Osteoblast (primary cell): ENCODE data around the gene TNFRSF19. TPM values are rescaled to one million over a fixed set of nuclear protein-coding genes. Genes with fewer than 3 reads are reported as not detected.

Experiments used
- DNase-seq: peaks from one replicate; pipeline ENCODE4 v3.0.0; 2011; ENCODE audit warnings: low spot score, mixed read lengths; ENCODE audit not compliant: insufficient read length; ENCODE audit errors: missing footprints
- H2AFZ ChIP-seq: 2 replicates; pipeline ENCODE4 v1.6.0; 2011; ENCODE audit warnings: mild to moderate bottlenecking, low read length
- H3K27ac ChIP-seq: 2 replicates; pipeline ENCODE4 v1.5.1; 2011; ENCODE audit warnings: mild to moderate bottlenecking, low read depth, low read length, moderate library complexity
- H3K27me3 ChIP-seq: 2 replicates; pipeline ENCODE4 v1.6.0; 2012; ENCODE audit warnings: mild to moderate bottlenecking, control low read depth, inconsistent platforms, low read length, moderate library complexity; ENCODE audit not compliant: insufficient read depth
- H3K36me3 ChIP-seq: 2 replicates; pipeline ENCODE4 v1.5.1; 2011; ENCODE audit warnings: mild to moderate bottlenecking, low read length, control low read depth, moderate library complexity; ENCODE audit not compliant: insufficient read depth
- H3K4me1 ChIP-seq: 2 replicates; pipeline ENCODE4 v1.5.1; 2011; ENCODE audit warnings: mild to moderate bottlenecking, low read length, control low read depth, moderate library complexity; ENCODE audit not compliant: insufficient read depth
- H3K4me2 ChIP-seq: 2 replicates; pipeline ENCODE4 v1.6.0; 2011; ENCODE audit warnings: mild to moderate bottlenecking, low read length; ENCODE audit not compliant: insufficient read depth
- H3K4me3 ChIP-seq: fragments of 200-600 bp; sonication (generic); 3 replicates; pipeline ENCODE4 v1.5.1; 2012; ENCODE audit warnings: mild to moderate bottlenecking, low read length, inconsistent platforms; ENCODE audit not compliant: insufficient read depth
- H3K79me2 ChIP-seq: 2 replicates; pipeline ENCODE4 v1.6.0; 2012; ENCODE audit warnings: mild to moderate bottlenecking, low read length, control low read depth, inconsistent platforms; ENCODE audit not compliant: insufficient read depth
- H3K9me3 ChIP-seq: 2 replicates; pipeline ENCODE4 v1.5.1; 2011; ENCODE audit warnings: low read depth, low read length, control low read depth
- H4K20me1 ChIP-seq: 2 replicates; pipeline ENCODE4 v1.6.0; 2012; ENCODE audit warnings: mild to moderate bottlenecking, low read length, control low read depth; ENCODE audit not compliant: insufficient read depth
- total RNA-seq: library from RNA; depleted of rRNA; stranded (reverse); fragments of >200 nt; gene quantifications from 2 replicates; pipeline ENCODE4 v1.2.3, GENCODE V29; 2012
- TF ChIP-seq, protein P1 (sequence below): IDR thresholded peaks from 2 replicates; pipeline ENCODE4 v1.5.1; 2011; ENCODE audit warnings: mild to moderate bottlenecking, low read depth, low read length, moderate library complexity; ENCODE audit errors: extremely low read depth

Gene TNFRSF19
- total RNA-seq, 1 donor: 73.8 TPM

DNA sequence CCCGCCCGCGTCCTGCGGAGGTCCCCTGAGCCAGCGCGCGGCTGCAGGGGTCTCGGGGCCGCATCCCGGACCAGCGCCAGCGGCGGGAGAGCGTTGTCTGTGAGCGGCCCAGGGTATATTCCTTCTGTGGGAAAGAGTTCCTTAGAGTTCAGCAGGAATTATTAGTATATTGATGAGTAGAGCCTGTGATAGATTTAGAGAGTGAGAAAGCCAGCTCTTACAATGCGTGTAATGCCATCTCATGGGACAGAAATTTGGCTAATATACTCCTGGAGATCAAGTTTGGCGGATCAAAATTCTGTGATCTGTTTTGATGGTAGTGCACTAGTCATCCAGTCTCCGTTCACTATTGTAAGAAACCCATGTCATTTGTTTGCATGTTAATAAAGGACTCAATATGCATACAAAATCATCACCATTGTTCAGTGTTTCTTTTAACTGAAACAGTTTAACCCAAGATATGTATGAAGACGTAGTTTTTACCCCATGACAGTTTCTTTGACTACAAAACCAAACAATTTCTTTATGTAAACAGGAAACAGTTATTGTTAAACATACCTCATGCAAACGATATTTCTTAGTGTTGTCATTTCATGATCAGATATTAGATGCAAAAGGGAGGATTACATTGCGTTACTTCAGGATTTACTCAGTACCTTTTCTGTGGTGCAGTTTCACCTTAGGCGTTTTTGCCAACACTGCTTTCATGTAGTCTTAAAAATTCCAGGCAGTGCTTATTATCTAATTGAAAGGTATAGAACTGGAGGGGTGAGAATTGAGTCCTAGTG, 9.9 kb downstream of the TNFRSF19 start:
- DNase-seq: peak; percentile 71
- H2AFZ ChIP-seq: peak overlapping the region; percentile 77
- TF ChIP-seq, protein P1, sequence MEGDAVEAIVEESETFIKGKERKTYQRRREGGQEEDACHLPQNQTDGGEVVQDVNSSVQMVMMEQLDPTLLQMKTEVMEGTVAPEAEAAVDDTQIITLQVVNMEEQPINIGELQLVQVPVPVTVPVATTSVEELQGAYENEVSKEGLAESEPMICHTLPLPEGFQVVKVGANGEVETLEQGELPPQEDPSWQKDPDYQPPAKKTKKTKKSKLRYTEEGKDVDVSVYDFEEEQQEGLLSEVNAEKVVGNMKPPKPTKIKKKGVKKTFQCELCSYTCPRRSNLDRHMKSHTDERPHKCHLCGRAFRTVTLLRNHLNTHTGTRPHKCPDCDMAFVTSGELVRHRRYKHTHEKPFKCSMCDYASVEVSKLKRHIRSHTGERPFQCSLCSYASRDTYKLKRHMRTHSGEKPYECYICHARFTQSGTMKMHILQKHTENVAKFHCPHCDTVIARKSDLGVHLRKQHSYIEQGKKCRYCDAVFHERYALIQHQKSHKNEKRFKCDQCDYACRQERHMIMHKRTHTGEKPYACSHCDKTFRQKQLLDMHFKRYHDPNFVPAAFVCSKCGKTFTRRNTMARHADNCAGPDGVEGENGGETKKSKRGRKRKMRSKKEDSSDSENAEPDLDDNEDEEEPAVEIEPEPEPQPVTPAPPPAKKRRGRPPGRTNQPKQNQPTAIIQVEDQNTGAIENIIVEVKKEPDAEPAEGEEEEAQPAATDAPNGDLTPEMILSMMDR: no peak
- peaks cover under 1% of the 10 kb centered on the region for H3K27me3 ChIP-seq
- no peaks in the 10 kb centered on the region for H4K20me1 ChIP-seq
- peak overlapping the region; percentile 67 for H3K27ac ChIP-seq
- H3K79me2 ChIP-seq: peaks cover 37% of the 10 kb centered on the region
- H3K4me2 ChIP-seq: peak overlapping the region; percentile 90
- H3K4me3 ChIP-seq: peak overlapping the region; percentile 87
- peaks cover 8% of the 10 kb centered on the region for H3K4me1 ChIP-seq
- H3K9me3 ChIP-seq: no peaks in the 10 kb centered on the region
- H3K36me3 ChIP-seq: no peaks in the 10 kb centered on the region

DNA sequence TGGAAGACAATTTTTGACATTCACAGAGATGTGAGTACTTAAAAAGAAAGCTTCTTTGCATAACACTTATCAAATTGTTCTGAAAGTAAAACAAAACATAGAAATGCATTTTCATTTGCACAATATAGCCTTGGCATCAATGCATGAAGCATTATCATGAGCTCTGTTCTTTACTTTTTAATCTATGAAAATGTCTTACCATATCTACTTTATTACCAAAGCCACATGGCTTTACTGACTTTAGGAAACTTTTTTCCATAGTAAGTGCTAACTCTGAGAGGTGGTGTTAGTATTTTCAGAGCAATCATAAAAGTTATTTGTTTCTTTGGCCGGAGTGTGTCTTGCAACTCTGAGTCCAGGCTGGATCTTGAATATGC, 10.5 kb downstream of the TNFRSF19 start:
- Histone ChIP-seq H3K9me3 (no peaks in the 10 kb centered on the region), H3K4me3 (peak overlapping the region; percentile 87), H3K4me1 (peaks cover 8% of the 10 kb centered on the region), H3K4me2 (peak overlapping the region; percentile 90), H2AFZ (no peak overlapping the region), H3K27me3 (no peaks in the 10 kb centered on the region), H3K27ac (no peak overlapping the region), H4K20me1 (no peaks in the 10 kb centered on the region), H3K79me2 (peaks cover 40% of the 10 kb centered on the region), H3K36me3 (no peaks in the 10 kb centered on the region)
- TF ChIP-seq, protein P1: no peak
- DNase-seq: no peak

DNA sequence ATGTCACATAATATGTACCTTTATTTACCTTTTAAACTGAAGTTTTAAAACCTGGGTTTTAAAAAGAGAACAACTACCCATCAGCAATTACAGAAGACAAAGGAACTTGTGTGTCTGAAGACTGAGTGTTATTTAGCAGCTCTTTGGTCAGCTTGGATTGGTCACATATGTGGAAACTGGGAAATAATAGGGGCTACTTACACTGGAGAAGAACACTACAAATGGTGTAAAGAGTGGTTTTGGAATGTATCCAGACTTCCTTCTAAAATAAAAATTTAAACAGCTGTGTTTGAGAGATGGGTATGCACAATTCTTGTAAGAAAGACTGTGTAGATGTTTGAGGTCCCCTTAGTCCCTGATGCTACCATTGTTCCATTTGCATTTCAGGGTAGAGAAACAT, 13.3 kb downstream of the TNFRSF19 start:
- Histone ChIP-seq H4K20me1 (no peaks in the 10 kb centered on the region), H3K4me1 (peaks cover 5% of the 10 kb centered on the region), H3K36me3 (no peaks in the 10 kb centered on the region), H3K79me2 (peaks cover 56% of the 10 kb centered on the region), H3K27me3 (no peaks in the 10 kb centered on the region), H3K4me3 (no peak overlapping the region), H3K4me2 (no peak overlapping the region), H3K27ac (no peak overlapping the region), H2AFZ (no peak overlapping the region), H3K9me3 (no peaks in the 10 kb centered on the region)
- DNase-seq: no peak
- TF ChIP-seq, protein P1: no peak

DNA sequence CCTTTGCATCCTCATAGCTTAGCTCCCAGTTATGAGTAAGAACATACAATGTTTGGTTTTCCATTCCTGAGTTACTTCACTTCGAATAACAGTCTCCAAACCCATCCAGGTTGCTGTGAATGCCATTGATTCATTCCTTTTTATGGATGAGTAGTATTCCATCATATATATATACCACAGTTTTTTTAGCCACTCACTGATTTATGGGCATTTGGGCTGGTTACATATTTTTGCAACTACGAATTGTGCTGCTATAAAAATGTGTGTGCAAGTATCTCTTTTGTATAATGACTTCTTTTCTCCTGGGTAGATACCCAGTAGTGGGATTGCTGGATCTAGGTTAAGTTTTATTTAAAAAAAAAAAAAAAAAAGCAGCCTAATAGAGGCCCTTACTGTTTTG, 14.1 kb downstream of the TNFRSF19 start:
- Histone ChIP-seq H3K4me1 (peaks cover 5% of the 10 kb centered on the region), H3K27ac (no peak overlapping the region), H3K27me3 (no peaks in the 10 kb centered on the region), H3K36me3 (no peaks in the 10 kb centered on the region), H3K4me2 (no peak overlapping the region), H2AFZ (no peak overlapping the region), H4K20me1 (no peaks in the 10 kb centered on the region), H3K4me3 (no peak overlapping the region), H3K9me3 (no peaks in the 10 kb centered on the region), H3K79me2 (peaks cover 63% of the 10 kb centered on the region)
- DNase-seq: no peak
- TF ChIP-seq, protein P1: no peak
